Keratinocyte (primary cell): ENCODE results near the gene MPP4. TPM values are rescaled to one million over a fixed set of nuclear protein-coding genes. Genes with fewer than 3 reads are reported as not detected.

Experiments
- DNase-seq: peaks from one replicate; pipeline ENCODE4 v3.0.0-alpha.2; 2011; ENCODE audit warnings: low read depth, missing footprints, low spot score
- FAIRE-seq: peaks from 2 replicates; lab custom pipeline; 2011; peaks lifted over from hg19 to GRCh38; lab: Jason Lieb, UNC
- H2AFZ ChIP-seq: 2 replicates; pipeline ENCODE4 v1.6.0; 2012; ENCODE audit warnings: low read length, control low read depth, inconsistent platforms; ENCODE audit not compliant: control insufficient read depth
- H3K27ac ChIP-seq: 2 replicates; pipeline ENCODE4 v1.5.1; 2011; ENCODE audit warnings: low read length; ENCODE audit not compliant: control insufficient read depth, insufficient read depth
- H3K27me3 ChIP-seq: 3 replicates; pipeline ENCODE4 v1.6.0; 2011; ENCODE audit warnings: low read length; ENCODE audit not compliant: control insufficient read depth, insufficient read depth; ENCODE audit errors: extremely low read depth
- H3K36me3 ChIP-seq, 2 experiments: 2 replicates in 1 of 2; 3 replicates in 1 of 2; pipeline ENCODE4 v1.5.1; 2011; ENCODE audit warnings: low read length in 2 of 2, mild to moderate bottlenecking in 1 of 2; ENCODE audit not compliant: control insufficient read depth in 2 of 2, insufficient read depth in 2 of 2; ENCODE audit errors: extremely low read depth in 1 of 2
- H3K4me1 ChIP-seq: 3 replicates; pipeline ENCODE4 v1.5.1; 2011; ENCODE audit warnings: low read length; ENCODE audit not compliant: control insufficient read depth, insufficient read depth; ENCODE audit errors: extremely low read depth
- H3K4me2 ChIP-seq: 3 replicates; pipeline ENCODE4 v1.6.0; 2011; ENCODE audit warnings: low read depth, low read length; ENCODE audit not compliant: control insufficient read depth, insufficient read depth; ENCODE audit errors: extremely low read depth
- H3K4me3 ChIP-seq, 3 experiments: fragments of 200-600 bp in 1 of 3; sonication (generic) in 1 of 3; 2 replicates in 2 of 3; 3 replicates in 1 of 3; pipeline ENCODE4 v1.5.1; 2011 to 2016; ENCODE audit warnings: low read length in 3 of 3, mild to moderate bottlenecking in 3 of 3, control low read depth in 2 of 3, inconsistent platforms in 1 of 3, low read depth in 1 of 3, mixed read lengths in 1 of 3, mixed run types in 1 of 3, moderate library complexity in 1 of 3; ENCODE audit not compliant: control insufficient read depth in 2 of 3, insufficient read depth in 2 of 3; ENCODE audit errors: extremely low read depth in 1 of 3
- H3K79me2 ChIP-seq: 2 replicates; pipeline ENCODE4 v1.6.0; 2012; ENCODE audit warnings: low read length; ENCODE audit not compliant: control insufficient read depth, insufficient read depth
- H3K9ac ChIP-seq: 3 replicates; pipeline ENCODE4 v1.6.0; 2011; ENCODE audit warnings: low read length; ENCODE audit not compliant: control insufficient read depth, insufficient read depth; ENCODE audit errors: extremely low read depth
- H3K9me1 ChIP-seq: 3 replicates; pipeline ENCODE4 v1.6.0; 2011; ENCODE audit warnings: low read length; ENCODE audit not compliant: control insufficient read depth, insufficient read depth; ENCODE audit errors: extremely low read depth
- H3K9me3 ChIP-seq: 2 replicates; pipeline ENCODE4 v1.5.1; 2012; ENCODE audit warnings: low read depth, low read length; ENCODE audit not compliant: control insufficient read depth
- H4K20me1 ChIP-seq: 3 replicates; pipeline ENCODE4 v1.6.0; 2011; ENCODE audit warnings: low read length; ENCODE audit not compliant: control insufficient read depth, insufficient read depth; ENCODE audit errors: extremely low read depth
- EZH2 ChIP-seq: IDR thresholded peaks from one replicate; pipeline ENCODE4 v1.6.1; 2012; ENCODE audit warnings: inconsistent platforms, mild to moderate bottlenecking, low read length, moderate library complexity
- dilution Hi-C: fragments of 300-500 bp; cut with MboI; formaldehyde crosslinking; loops from one replicate; pipeline ENCODE4 v1.7.0; 2020; ENCODE audit warnings: low sequenced_read_pairs; ENCODE audit not compliant: extremely low pct_ligation_motif_present
- polyA plus RNA-seq, 5 experiments: library from polyadenylated mRNA; depleted of rRNA in 3 of 5; stranded (reverse) in 3 of 5; stranded (forward) in 1 of 5; unstranded in 1 of 5; fragments of >200 nt; gene quantifications; 1 replicate in 1 of 5; 2 replicates in 3 of 5; 3 replicates in 1 of 5; pipeline versions ENCODE4 v1.2.1 to v1.2.3, GENCODE V29; 2011 to 2012; ENCODE audit warnings: missing spikeins in 2 of 5, low read depth in 1 of 5, low replicate concordance in 1 of 5
- TF ChIP-seq, protein P1 (sequence below), 3 experiments: IDR thresholded peaks in 1 of 3; conservative IDR thresholded peaks in 1 of 3; optimal IDR thresholded peaks in 1 of 3; 2 replicates in 2 of 3; 3 replicates in 1 of 3; pipeline versions ENCODE3 to v1.5.1; 2011; ENCODE audit warnings: low read length in 3 of 3, mild to moderate bottlenecking in 3 of 3, moderate library complexity in 2 of 3, control low read depth in 1 of 3, inconsistent platforms in 1 of 3; ENCODE audit not compliant: insufficient read depth in 2 of 3; ENCODE audit errors: extremely low read depth in 1 of 3

MPP4 gene
- polyA plus RNA-seq, 1 donor (not counting 4 experiments of a cell fraction or from before 2014, with no cell fraction given), result 0.42 TPM

DNA sequence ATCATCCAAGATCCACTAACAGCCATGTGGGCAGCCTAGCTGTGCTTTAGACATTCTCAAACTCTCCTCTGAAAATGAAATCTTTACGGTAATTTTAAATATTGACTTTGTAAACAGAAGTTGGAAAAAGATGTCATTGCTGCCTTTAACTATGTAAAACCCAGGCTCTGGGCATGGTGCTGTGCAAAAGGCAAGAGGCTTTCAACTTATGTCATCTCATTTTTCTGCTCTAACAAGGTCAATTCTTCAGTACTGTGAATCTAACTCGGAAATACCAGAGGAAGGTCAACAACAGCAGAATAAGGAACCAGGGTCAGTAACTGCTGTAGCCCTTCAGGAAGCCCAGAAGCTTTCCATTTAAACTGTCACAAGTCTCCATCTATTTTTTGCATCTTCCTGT, 37.0 kb upstream of the MPP4 start:
- FAIRE-seq, result no peak
- peaks cover 6 to 8% of the 10 kb centered on the region in 2 experiments for H3K36me3 ChIP-seq
- dilution Hi-C loops, result no loop called here

DNA sequence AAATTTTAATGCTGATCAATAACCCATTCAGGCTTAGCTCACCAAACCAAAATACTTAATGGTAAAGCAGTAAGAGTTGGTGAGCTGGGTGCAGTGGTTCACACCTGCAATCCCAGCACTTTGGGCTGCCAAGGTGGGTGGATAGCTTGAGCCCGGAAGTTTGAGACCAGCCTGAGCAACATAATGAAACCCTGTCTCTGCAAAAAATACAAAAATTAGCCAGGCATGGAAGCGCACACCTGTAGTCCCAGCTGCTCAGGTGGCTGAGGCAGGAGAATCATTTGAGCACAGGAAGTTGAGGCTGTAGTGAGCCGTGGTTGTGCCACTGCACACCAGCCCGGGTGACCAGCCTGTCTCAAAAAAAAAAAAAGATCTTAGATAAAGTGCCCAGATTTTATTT, 35.7 kb upstream of the MPP4 start:
- no peaks in the 10 kb centered on the region for H3K79me2 ChIP-seq
- dilution Hi-C loops, result no loop called here
- TF ChIP-seq, protein P1, sequence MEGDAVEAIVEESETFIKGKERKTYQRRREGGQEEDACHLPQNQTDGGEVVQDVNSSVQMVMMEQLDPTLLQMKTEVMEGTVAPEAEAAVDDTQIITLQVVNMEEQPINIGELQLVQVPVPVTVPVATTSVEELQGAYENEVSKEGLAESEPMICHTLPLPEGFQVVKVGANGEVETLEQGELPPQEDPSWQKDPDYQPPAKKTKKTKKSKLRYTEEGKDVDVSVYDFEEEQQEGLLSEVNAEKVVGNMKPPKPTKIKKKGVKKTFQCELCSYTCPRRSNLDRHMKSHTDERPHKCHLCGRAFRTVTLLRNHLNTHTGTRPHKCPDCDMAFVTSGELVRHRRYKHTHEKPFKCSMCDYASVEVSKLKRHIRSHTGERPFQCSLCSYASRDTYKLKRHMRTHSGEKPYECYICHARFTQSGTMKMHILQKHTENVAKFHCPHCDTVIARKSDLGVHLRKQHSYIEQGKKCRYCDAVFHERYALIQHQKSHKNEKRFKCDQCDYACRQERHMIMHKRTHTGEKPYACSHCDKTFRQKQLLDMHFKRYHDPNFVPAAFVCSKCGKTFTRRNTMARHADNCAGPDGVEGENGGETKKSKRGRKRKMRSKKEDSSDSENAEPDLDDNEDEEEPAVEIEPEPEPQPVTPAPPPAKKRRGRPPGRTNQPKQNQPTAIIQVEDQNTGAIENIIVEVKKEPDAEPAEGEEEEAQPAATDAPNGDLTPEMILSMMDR (optimal IDR thresholded peaks at IDR 0.05 in 1 of 3, IDR thresholded peaks at IDR 0.05 in 1 of 3, conservative IDR thresholded peaks at IDR 0.05 in 1 of 3; ENCODE audit: extremely low read depth in 1 of 3, insufficient read depth in 2 of 3, low read length in 3 of 3), result no peak
- TF ChIP-seq EZH2, result no peak
- H3K9ac ChIP-seq, result no peak overlapping the region
- H3K27ac ChIP-seq, result peak overlapping the region; percentile 48
- H3K4me1 ChIP-seq, result peaks cover 11% of the 10 kb centered on the region
- no peak overlapping the region for H3K4me3 ChIP-seq
- H2AFZ ChIP-seq, result no peak overlapping the region
- no peaks in the 10 kb centered on the region for H3K9me3 ChIP-seq
- FAIRE-seq (no peak), DNase-seq (no peak)
- no peaks in the 10 kb centered on the region for H3K9me1 ChIP-seq
- H3K4me2 ChIP-seq, result no peak overlapping the region
- peaks cover 6 to 8% of the 10 kb centered on the region in 2 experiments for H3K36me3 ChIP-seq
- no peaks in the 10 kb centered on the region for H3K27me3 ChIP-seq
- H4K20me1 ChIP-seq, result no peaks in the 10 kb centered on the region

More for the DNA sequence above, 37.0 kb upstream of the MPP4 start:
- no peak for DNase-seq
- no peak for TF ChIP-seq EZH2
- TF ChIP-seq, protein P1 (optimal IDR thresholded peaks at IDR 0.05 in 1 of 3, IDR thresholded peaks at IDR 0.05 in 1 of 3, conservative IDR thresholded peaks at IDR 0.05 in 1 of 3; ENCODE audit: extremely low read depth in 1 of 3, insufficient read depth in 2 of 3, low read length in 3 of 3), result no peak
- no peak overlapping the region for H3K9ac ChIP-seq
- H3K79me2 ChIP-seq, result no peaks in the 10 kb centered on the region
- H2AFZ ChIP-seq, result no peak overlapping the region
- H3K4me2 ChIP-seq, result no peak overlapping the region
- H3K27ac ChIP-seq, result no peak overlapping the region
- H3K9me3 ChIP-seq, result no peaks in the 10 kb centered on the region
- no peaks in the 10 kb centered on the region for H3K27me3 ChIP-seq
- no peaks in the 10 kb centered on the region for H3K9me1 ChIP-seq
- no peak overlapping the region for H3K4me3 ChIP-seq
- H4K20me1 ChIP-seq, result no peaks in the 10 kb centered on the region
- H3K4me1 ChIP-seq, result peaks cover 11% of the 10 kb centered on the region
